DOHH2 (cell line): Measurements from ENCODE around the gene CENPM.

ENCODE experiments used
- H3F3A ChIP-seq: fragments of 200-600 bp; sonication (generic), shearing (Covaris generic); 2 replicates; pipeline ENCODE4 v1.6.0; 2016; ENCODE audit warnings: antibody characterized with exemption, mild to moderate bottlenecking; ENCODE audit not compliant: control insufficient read depth, insufficient read depth
- H3K27ac ChIP-seq: fragments of 200-600 bp; sonication (generic); 2 replicates; pipeline ENCODE4 v1.5.1; 2014; ENCODE audit warnings: low read depth, mild to moderate bottlenecking, low read length, moderate library complexity
- H3K27me3 ChIP-seq: fragments of 200-600 bp; sonication (generic); 2 replicates; pipeline ENCODE4 v1.6.1; 2014; ENCODE audit warnings: mild to moderate bottlenecking, low read length, mixed read lengths; ENCODE audit not compliant: control insufficient read depth
- H3K36me3 ChIP-seq: fragments of 200-600 bp; sonication (generic); 2 replicates; pipeline ENCODE4 v1.6.1; 2014; ENCODE audit warnings: mild to moderate bottlenecking, low read length, moderate library complexity, mixed read lengths; ENCODE audit not compliant: control insufficient read depth
- H3K4me1 ChIP-seq: fragments of 200-600 bp; sonication (generic); 2 replicates; pipeline ENCODE4 v1.6.1; 2014; ENCODE audit warnings: mild to moderate bottlenecking, low read length, mixed read lengths; ENCODE audit not compliant: control insufficient read depth
- H3K4me2 ChIP-seq: fragments of 200-600 bp; sonication (generic); 2 replicates; pipeline ENCODE4 v1.6.0; 2014; ENCODE audit warnings: mild to moderate bottlenecking, low read length, moderate library complexity
- H3K4me3 ChIP-seq: fragments of 200-600 bp; sonication (generic); 2 replicates; pipeline ENCODE4 v1.5.1; 2014; ENCODE audit warnings: mild to moderate bottlenecking, low read length, mixed read lengths
- H3K79me2 ChIP-seq: fragments of 200-600 bp; sonication (generic); 2 replicates; pipeline ENCODE4 v1.6.1; 2014; ENCODE audit warnings: mild to moderate bottlenecking, low read length, mixed read lengths; ENCODE audit not compliant: control insufficient read depth
- H3K9me2 ChIP-seq: fragments of 200-600 bp; sonication (generic); replicated peaks from 2 replicates; pipeline ENCODE4 v1.6.1; 2014; ENCODE audit warnings: mild to moderate bottlenecking, low read length, mixed read lengths; ENCODE audit not compliant: control insufficient read depth
- H3K9me3 ChIP-seq: fragments of 200-600 bp; sonication (generic); 2 replicates; pipeline ENCODE4 v1.6.1; 2014; ENCODE audit warnings: antibody characterized with exemption, low read length, mixed read lengths; ENCODE audit not compliant: control insufficient read depth, insufficient read depth
- H4K20me1 ChIP-seq: fragments of 200-600 bp; sonication (generic); 2 replicates; pipeline ENCODE4 v1.6.0; 2014; ENCODE audit warnings: low read depth, mild to moderate bottlenecking, antibody characterized with exemption, low read length, moderate library complexity; ENCODE audit not compliant: control insufficient read depth, insufficient read depth
- CTCF ChIP-seq: fragments of 200-600 bp; sonication (generic); IDR thresholded peaks from one replicate; pipeline ENCODE4 v1.5.1; 2014; ENCODE audit warnings: antibody characterized with exemption, mild to moderate bottlenecking, low read depth, low read length; ENCODE audit not compliant: poor library complexity, severe bottlenecking
- EZH2phosphoT487 ChIP-seq: fragments of 200-600 bp; sonication (generic); IDR thresholded peaks from 2 replicates; pipeline ENCODE4 v1.6.1; 2017; ENCODE audit warnings: borderline replicate concordance, mild to moderate bottlenecking, antibody characterized with exemption, low read length, moderate library complexity, mixed read lengths

CENPM gene

GRCh38 chr22:41976961-41977566, 30.1 kb upstream of the CENPM start:
- TF ChIP-seq CTCF (no peak), EZH2phosphoT487 (0 out of 2 replicates have a peak, but pooled peaks have one; percentile 66)
- Histone ChIP-seq H3K27me3 (peaks cover 44% of the 10 kb centered on the region), H3K36me3 (no peaks in the 10 kb centered on the region), H3F3A (peaks cover 5% of the 10 kb centered on the region; the same call in 1 of the 2 replicates), H3K9me2 (no peaks in the 10 kb centered on the region), H3K9me3 (no peaks in the 10 kb centered on the region), H4K20me1 (no peaks in the 10 kb centered on the region), H3K4me1 (peaks cover 17% of the 10 kb centered on the region), H3K79me2 (no peaks in the 10 kb centered on the region), H3K27ac (no peak overlapping the region), H3K4me2 (peak overlapping the region; percentile 63), H3K4me3 (0 out of 2 replicates have a peak overlapping the region, but pooled peaks have one; percentile 32)

GRCh38 chr22:41976070-41976901, 29.3 kb upstream of the CENPM start:
- H3K4me2 ChIP-seq, result peak overlapping the region; percentile 65

GRCh38 chr22:41975299-41976069, 28.5 kb upstream of the CENPM start:
- no peak overlapping the region for H3K27ac ChIP-seq
- no peaks in the 10 kb centered on the region for H3K36me3 ChIP-seq
- TF ChIP-seq EZH2phosphoT487, result no peak
- no peak for TF ChIP-seq CTCF
- peaks cover 17% of the 10 kb centered on the region for H3K4me1 ChIP-seq
- no peaks in the 10 kb centered on the region for H4K20me1 ChIP-seq
- no peaks in the 10 kb centered on the region for H3K9me3 ChIP-seq
- no peaks in the 10 kb centered on the region for H3K9me2 ChIP-seq
- H3K79me2 ChIP-seq, result no peaks in the 10 kb centered on the region
- no peak overlapping the region for H3K4me2 ChIP-seq
- H3K4me3 ChIP-seq, result no peak overlapping the region
- H3K27me3 ChIP-seq, result peaks cover 48% of the 10 kb centered on the region
- H3F3A ChIP-seq, result peaks cover 5% of the 10 kb centered on the region; the same call in 1 of the 2 replicates

More at GRCh38 chr22:41976070-41976901, 29.3 kb upstream of the CENPM start:
- Histone ChIP-seq H3K9me2 (no peaks in the 10 kb centered on the region), H3K27ac (no peak overlapping the region), H3F3A (peaks cover 5% of the 10 kb centered on the region; the same call in 1 of the 2 replicates), H4K20me1 (no peaks in the 10 kb centered on the region), H3K4me1 (peaks cover 17% of the 10 kb centered on the region), H3K27me3 (peaks cover 48% of the 10 kb centered on the region), H3K36me3 (no peaks in the 10 kb centered on the region), H3K79me2 (no peaks in the 10 kb centered on the region), H3K9me3 (no peaks in the 10 kb centered on the region), H3K4me3 (peak overlapping the region; percentile 60)
- TF ChIP-seq CTCF (no peak), EZH2phosphoT487 (peak; percentile 36; the same call in 1 of the 2 replicates)
